Astrocyte of the cerebellum (primary cell): ENCODE data around the gene SCLY.
"Not testable (repeated sequence)": the region's sequence is repeated elsewhere in the genome, so short reads cannot be mapped to it uniquely, and the experiment has no call there.

Experiments used
- DNase-seq: peaks from one replicate; pipeline ENCODE4 v3.0.0-alpha.2; 2011; ENCODE audit warnings: low read depth
- H3K4me3 ChIP-seq: 2 replicates; pipeline ENCODE4 v1.5.1; 2011; ENCODE audit warnings: mild to moderate bottlenecking, low read depth, low read length, moderate library complexity
- CTCF ChIP-seq: IDR thresholded peaks from 2 replicates; pipeline ENCODE4 v1.5.1; 2012; ENCODE audit warnings: low read length, low read depth, moderate library complexity, mild to moderate bottlenecking; ENCODE audit errors: missing control alignments
- in situ Hi-C: cut with HindIII; loops from 2 replicates; pipeline ENCODE4 v1.10.0; 2017; ENCODE audit warnings: low sequenced_read_pairs

SCLY gene

GRCh38 chr2:238053191-238053776, 7.5 kb upstream of the SCLY start:
- in situ Hi-C loops, result no loop called here
- no peak overlapping the region for H3K4me3 ChIP-seq
- DNase-seq, result no peak
- no peak for TF ChIP-seq CTCF

- DNase-seq, result no peak
- in situ Hi-C loops, result no loop called here
- no peak overlapping the region for H3K4me3 ChIP-seq
- TF ChIP-seq CTCF, result no peak
Observed at GRCh38 chr2:238055841-238056240, 5.0 kb upstream of the SCLY start.

DNA sequence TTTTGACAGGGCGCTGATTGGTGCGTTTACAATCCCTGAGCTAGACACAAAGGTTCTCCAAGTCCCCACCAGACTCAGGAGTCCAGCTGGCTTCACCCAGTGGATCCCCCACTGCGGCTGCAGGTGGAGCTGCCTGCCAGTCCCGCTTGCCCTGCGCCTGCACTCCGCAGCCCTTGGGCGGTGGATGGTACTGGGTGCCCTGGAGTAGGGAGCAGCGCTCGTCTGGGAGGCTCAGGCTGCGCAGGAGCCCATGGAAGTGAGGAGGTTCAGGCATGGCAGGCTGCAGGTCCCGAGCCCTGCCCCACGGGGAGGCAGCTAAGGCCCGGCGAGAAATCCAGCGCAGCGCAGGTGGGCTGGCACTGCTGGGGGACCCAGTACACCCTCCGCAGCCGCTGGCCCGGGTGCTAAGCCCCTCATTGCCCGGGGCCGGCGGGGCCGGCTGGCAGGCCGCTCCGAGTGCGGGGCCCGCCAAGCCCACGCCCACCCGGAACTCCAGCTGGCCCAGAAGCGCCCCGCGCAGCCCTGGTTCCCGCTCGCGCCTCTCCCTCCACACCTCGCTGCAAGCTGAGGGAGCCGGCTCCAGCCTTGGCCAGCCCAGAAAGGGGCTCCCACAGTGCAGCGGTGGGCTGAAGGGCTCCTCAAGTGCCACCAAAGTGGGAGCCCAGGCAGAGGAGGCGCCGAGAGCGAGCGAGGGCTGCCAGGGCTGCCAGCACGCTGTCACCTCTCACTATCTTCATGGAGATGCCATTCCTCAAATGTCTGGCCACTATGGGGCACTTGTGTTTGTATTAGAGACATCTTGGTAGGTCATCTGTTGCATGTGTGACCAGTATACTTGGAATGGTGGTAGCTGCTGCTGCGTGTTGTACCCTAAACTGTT, 2.9 kb upstream of the SCLY start:
- DNase-seq, H3K4me3 ChIP-seq, in situ Hi-C loops: not testable (repeated sequence)

GRCh38 chr2:238059505-238059904, 1.3 kb upstream of the SCLY start:
- peak overlapping the region; percentile 77 for H3K4me3 ChIP-seq
- in situ Hi-C loops, result no loop called here

DNA sequence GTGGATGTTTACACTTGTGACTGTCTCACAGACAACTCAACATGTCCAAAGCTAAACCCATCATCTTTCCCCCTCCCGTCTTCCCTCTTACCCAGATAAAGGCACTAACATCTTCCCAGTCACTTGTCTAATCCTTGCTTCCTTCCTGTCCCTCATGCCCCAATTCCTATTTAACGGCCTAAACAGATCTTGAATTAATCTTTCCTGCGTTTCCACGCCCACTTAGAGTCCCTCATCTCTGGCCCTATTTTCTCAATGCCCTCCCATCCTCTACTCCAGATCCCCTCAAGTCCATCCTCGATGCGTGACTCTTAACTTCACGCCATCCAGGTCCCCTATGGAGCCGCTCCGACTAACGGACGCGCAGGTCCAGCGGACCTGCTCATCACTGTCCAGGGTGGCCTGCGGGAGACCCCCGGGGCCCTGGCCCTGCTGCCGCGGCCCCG, 682 bp upstream of the SCLY start:
- TF ChIP-seq CTCF, result no peak
- in situ Hi-C loops, result no loop called here
- H3K4me3 ChIP-seq, result peak overlapping the region; percentile 77
- no peak for DNase-seq

More at GRCh38 chr2:238059505-238059904, 1.3 kb upstream of the SCLY start:
- no peak for DNase-seq
- TF ChIP-seq CTCF, result no peak

GRCh38 chr2:238061315-238062202, 758 bp downstream of the SCLY start:
- H3K4me3 ChIP-seq, result peak overlapping the region; percentile 77
- DNase-seq, result no peak
- in situ Hi-C loops, result no loop called here
- TF ChIP-seq CTCF, result no peak
